Fibroblast of skin of abdomen (primary cell): ENCODE measurements around the gene NTM.
A peak's percentile ranks its signal among the peaks of the same experiment; 100 is the strongest.

ENCODE experiments used
- DNase-seq: peaks from one replicate; pipeline ENCODE4 v3.0.0-alpha.2; 2013

Gene NTM

DNA sequence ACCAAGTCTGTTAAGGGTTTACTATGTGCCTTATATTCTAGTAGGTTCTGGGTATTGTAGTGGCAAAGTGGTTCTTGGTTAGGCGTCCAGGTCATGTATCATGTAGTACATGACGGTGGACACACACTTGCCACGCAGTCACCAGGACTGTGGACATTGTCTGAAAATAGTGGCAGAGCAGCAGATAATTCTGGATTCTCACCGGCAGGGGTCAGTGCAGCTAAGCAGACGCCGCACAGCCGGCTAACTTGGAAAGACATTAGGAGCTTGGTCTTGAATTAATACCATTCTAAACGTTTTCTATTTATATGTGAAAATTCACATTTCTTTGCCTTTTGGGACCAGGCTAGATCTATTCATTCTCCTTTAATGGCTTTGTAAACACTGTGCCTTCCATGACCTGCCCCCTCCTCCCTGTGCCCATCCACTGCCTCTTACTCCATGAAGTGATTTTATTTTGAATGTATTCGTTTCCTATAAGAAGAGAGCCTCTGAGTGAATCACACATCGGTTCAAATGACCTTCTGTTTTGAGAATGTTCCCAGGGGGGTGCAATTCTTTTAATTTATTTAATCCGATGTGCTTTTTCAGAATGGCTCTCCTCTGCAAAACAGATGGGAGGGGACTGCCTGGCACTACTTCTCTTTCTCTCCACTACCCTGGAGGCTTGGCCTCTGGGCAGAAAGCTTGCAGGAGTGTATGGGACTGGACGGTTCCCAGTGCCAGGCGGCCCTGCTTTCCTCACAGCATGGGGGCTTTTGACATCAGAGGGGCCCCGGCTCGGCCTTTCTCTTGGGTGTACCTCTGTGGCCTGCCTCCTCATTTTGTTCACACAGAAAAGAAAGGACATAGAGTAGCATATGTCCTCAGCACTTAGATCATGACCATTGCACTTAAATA, 378.0 kb downstream of the NTM start:
- DNase-seq, result peak; percentile 70

DNA sequence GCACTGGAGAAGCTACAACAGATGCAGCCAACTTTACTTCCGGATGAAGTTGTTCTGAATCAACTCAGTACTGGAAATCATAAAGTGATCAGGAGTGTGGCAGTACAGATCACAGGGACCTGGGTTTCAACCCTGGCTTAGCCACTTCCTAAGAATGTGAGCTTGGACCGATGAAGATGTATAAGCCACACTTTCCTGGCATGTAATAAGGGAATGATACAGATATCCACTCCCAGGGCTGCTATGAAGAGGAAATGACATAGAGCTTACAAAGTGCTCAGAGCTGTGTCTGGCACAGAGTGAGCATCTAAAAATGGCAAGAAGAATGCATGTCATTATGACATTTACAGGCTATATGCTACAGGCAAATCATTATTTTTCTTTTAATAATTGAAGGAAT, 378.7 kb downstream of the NTM start:
- peak; percentile 95 for DNase-seq

DNA sequence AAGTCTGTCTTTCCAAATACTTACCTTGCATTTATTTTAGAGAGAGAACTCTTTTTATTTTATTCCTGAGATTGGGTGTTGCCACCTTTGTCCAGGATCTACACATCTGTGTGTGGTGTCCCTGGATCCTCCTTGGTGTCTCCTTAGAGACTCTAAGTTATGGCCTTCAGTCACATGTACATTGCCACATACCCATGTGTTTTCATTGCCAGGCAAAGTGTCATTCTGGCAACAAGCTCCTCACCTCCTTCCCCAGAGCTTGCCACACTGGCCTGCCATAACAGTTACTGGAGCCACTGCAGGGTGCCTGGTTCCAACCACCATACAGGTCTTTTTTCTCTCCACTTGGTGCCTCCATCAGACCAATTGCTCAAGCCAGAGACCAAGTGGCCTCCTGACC, 379.7 kb downstream of the NTM start:
- no peak for DNase-seq

DNA sequence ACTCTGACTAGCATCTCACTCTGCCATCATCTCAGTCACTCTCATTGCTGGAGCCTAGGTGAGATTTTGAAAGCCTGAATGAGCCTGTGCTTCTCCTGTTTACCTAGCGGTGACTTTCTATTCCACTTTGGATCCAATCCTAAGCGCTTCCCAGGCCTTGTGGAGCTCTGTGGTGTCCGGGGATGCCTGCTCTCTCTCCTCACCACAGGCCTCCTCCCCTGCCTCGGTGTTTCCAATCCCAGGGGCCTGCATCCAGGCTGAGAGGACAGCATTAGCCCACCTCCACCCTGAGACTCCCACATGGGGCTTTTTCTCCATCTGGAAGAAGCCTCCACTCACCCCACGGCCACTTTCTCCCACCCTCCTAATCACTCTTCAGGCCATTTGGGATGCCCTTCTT, 380.3 kb downstream of the NTM start:
- DNase-seq, result no peak

DNA sequence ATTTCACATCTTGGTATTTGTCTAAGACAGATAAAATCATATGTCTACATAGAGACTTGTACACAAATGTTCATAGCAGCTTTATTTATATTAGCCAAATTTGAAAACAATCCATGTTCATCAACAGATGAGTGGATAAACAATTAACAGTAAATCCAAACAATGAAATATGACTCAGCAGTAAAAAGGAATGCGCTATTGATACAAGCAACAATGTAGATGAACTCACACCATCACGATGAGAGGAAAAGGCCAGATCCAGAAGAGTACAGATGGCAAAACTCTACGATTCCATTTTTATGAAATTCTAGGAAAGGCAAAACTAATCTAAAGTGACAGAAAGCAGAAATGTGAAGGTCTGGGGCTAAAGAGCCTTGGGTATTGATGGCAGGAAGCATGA, 384.3 kb downstream of the NTM start:
- DNase-seq, result no peak

DNA sequence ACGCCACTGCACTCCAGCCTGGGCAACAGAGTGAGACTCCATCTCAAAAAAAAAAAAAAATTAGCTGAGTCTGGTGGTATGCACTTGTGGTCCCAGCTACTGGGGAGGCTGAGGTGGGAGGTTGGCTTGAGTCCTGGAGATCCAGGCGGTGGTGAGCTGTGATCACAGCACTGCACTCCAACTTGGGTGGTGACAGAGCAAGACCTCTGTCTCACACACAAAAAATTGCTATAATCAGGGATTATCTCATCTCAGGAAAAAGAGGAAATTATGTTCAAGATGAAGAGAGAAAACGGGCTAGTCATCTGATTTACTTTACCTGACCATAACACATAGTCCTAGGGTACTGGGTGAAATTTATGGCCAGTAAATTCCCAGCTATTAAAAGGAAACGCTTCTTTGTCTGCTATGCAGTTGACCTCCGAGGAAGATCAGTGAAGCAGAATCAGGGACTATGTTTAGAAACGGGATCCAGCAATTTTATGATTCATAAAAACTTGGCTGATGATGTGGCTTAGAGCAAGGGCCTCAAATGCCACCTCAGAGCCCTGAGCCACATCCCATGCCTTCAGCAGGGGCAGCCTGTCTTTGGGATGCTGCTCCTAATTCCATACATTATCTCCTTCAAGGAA, 386.2 kb downstream of the NTM start:
- peak; percentile 66 for DNase-seq

DNA sequence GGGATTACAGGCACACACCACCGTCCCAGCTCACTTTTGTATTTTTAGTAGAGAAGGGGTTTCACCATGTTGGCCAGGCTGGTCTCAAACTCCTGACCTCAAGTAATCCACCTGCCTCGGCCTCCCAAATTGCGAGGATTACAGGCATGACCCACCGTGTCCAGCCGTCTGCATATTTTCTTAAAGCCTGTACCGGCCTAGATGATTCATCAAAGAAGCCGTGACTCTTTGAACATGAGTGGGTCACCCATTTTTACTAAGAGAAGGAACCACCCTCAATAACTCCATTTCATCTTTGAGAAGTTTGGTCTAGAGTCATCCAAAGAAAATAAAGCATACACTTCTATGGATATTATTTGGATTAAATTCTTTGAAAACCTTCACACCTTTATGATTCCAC, 388.3 kb downstream of the NTM start:
- no peak for DNase-seq

DNA sequence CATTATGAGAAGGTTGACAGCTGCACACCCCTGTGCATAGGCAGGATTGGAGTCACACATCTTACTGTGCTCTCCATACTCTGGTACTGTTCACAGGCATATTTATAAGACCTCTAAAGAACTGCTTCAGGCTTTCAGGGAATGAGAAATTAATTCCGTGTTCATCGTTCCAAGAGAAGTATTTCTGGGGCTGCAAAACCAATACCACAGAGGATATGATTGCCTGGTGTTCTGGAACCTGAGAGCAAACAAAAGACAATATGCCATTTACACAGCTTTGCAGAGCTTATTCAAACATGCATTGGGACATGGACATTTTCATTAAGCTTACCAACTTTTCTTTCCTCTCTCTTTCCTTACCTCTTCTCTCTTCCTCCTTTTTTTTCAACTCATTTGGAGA, 388.7 kb downstream of the NTM start:
- no peak for DNase-seq

DNA sequence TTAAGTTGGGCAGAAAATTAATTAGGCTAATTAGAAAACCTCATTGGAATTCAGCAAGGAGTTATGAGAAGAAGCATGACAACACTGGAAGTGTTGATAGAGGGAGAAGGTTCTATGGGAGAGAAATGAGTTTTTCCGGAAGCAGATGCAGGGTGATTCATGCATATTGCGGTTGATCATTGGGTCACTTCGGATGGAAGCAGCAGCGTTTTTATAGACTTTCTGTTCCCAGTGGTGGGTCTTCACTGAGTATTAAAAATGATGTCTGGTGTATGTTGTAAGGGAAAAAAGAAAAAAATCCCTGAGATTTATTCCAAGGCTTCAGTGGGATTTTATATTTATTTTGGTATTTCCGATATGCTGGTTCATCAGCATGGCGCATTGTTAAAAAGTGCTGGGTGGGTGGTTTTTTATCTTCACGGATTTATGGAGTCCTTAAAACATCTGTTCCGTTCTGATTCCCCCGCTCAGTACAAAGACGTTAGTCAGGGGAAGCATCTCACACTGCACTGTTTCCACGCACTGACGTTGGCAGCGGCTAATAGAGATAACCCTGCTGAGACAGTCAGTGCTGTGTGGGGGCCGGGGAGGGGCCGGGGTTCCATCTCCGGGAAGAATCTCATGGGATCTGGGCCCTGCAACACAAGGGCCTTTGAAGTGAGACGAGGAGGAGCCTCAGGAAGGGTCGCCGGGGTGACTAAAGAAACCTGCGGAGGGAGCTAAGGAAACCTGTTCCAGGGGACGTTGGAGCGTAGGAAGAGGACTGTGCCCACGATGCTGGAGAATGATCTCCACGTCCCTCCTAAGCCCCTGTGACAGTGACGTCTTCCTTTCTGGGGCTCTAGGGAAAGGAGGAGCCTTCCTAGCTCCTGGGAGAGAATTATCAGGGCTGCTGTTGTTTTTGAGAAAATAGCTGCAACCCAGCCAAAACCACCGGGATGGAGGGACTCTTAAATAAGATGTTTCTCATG, 390.0 kb downstream of the NTM start:
- DNase-seq, result peak; percentile 93

DNA sequence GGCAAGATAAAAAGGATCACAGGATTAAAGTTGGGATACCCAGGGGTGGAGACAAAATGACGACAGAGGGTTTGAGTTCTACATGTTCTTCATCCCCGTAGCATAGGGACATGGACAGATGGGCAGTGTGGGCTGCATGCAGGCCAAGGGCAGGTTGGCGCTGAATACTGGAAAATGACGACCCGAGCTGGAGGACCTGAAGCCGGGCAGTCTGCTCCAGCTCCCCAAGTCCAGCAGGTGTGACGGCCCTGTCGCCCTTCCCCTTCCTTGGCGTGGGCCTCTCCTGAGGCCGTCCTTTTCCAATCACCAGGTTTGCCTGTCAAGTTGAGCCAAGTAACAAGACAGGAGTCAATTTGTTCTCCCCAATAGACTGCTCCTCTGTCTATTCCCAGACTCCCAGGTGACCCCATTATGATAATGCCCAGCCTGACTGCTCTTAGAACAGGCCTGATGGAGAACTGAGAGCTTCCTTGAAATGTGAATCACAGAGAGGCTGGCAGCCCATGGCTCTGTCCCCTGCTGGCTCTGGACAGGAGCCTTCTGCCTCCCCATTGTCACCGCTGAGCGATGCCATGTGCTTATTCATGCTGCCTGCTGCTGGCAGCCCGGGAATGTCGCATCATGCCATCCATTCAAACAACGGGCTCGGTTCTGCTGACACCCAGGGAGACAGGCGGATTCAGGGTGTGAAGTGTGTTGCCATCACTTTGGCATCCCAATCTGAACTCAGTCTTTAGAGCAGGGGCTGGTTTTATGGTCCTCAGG, 392.1 kb downstream of the NTM start:
- DNase-seq, result no peak

DNA sequence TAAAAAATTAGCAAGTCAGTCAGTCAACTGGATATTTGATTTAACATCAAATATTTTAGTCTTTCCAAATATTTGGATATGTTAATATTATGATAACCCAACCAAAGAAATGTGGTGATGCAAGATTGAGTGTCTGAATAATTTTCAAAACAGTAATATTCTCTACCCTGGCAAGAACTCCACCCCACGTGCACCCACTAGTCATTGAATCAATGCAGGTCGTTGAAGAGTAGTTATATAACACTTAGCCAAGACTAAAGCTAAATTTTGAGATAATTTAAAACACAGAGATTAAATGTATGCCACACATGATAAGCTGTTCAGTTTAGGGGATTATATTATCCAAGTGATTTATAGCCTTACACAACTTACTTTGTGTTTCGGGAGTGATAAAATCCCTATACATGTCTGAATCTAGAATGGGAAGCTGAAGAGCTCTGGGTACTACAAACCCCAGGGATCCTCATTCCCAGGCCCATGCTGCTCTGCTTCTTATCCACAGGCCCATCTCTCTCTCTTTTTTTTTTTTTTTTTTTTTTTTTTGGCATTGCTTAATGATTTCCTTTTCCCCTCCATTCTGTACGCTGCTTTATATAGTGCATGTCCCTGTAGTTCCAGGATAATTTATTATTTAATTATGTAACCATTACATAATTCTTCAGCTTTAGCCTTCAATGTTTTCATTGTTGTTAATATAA, 392.9 kb downstream of the NTM start:
- DNase-seq, result no peak

DNA sequence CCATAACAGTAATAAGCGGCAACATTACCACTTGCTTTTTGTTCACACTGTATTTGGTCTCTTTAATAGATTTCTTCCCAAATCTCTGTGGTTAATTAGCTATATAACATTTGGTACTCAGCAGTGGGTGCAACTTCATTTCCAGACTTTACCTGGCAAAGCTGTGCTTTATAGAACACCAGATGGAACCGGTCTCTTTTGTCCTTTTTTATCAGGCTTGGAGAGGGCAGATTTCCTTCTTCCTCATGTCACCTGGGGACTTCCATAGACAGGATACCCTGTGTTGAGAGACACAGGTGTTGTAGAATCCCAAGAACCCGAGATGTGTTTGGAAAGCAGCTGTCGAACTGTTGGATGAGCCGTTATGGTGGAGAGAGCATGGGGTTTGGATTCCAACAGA, 393.7 kb downstream of the NTM start:
- no peak for DNase-seq

DNA sequence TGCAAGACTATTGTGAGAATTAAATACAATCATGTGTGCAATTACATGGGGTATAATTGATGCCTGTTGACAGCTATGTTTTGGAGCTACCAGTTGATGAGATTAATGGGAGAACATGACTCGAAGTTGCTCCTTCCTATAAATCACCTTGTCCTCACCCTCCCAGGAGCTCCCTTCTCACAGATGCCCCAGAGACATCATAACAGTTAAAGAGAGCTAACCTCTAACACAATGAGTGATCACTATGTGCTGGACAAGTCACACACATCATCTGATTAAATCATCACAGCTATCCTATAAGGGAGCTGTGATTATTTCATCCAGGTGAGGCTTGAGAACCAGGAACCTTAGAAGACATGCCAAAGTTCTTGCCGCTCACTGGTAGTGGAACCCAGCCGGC, 394.2 kb downstream of the NTM start:
- no peak for DNase-seq

DNA sequence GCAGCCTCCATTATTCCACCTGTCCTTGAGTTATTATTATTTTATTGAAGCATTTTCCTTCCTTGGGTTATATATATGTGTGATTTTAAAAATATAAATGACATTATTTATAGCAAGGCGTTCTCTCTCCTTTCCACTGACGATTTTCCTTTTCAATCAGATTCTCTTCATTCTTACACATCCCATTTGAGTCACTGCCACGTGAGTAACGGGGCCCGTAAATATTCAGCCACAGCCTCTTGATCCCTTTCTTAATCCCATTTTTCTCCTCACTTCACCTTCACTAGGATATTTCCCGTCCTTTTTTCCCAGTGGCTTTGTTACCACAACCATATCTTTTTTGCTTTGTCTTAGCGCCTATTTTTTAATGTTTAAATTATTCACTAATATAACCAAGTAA, 396.2 kb downstream of the NTM start:
- DNase-seq, result no peak

DNA sequence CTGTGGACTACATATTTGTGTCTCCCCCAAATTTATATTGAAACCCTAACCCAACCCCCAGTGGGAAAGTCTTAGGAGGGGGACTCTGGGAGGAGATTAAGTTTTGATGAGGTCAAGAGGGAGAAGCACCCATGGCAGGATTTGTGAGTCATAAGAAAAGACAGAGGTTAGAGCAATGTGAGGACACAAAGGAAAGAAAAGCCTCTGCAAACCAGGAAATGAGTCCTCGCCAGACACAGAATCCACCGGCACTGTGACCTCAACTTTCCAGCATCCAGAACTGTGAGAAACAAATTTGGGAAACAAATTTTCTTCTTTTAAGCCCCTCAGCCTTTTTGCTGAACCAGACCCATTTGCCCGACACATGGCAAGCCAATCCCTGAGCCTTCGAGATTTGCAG, 397.0 kb downstream of the NTM start:
- peak; percentile 59 for DNase-seq

DNA sequence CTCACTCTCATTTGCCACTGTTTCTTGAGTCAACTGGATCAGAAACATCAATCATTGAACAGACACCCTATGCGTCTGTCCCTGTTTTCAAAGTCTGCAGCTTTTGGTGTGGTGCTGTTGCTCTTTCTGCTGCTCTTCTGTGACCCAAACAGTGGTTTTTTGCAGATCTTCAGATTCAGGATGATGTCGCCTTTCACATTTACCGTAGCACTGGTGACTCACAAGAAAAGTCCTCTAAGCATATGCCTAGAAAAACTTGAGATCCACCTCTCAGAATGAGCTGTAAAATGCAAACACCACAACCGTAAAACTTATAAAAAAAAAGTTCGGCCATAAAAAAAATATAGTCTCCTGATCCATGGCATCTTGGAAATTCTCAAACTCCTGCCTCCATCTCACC, 400.4 kb downstream of the NTM start:
- peak; percentile 44 for DNase-seq

DNA sequence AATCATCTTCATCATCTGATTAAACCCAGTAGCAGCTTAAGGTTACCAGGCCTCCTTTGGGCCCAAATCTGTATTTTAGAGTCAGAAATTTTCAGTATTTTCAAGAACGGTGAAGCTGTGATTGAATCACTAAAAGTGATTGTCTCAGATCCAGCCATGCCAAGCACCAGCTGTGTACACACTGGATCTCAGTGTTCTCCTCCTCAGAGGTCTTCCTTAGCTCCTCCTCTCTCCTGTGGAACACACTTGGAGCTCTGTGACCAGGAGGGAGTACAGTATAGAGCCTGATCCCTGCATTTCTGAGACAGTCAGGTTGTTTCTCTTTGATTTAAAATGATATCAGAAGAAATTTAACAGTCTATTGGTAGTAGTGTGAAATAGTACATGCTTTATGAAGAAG, 401.1 kb downstream of the NTM start:
- no peak for DNase-seq

DNA sequence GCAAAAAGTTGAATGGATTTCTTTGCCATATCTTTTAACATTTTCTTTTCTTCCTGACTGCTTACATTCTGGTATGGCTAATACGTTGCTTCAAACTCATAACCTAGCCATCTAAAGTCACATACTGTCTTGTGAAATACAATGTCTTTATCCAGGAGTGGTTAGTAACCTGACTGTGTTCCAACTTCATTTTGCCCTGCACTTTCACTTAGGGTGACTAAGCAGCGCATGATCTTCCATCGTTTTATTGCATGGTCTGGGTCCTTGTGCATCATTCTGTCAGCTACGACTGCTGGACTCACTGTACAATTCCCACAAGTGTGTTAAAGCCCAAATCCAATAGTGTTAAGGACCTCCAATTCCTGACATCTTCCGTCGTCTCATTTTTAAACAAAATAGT, 403.2 kb downstream of the NTM start:
- no peak for DNase-seq

DNA sequence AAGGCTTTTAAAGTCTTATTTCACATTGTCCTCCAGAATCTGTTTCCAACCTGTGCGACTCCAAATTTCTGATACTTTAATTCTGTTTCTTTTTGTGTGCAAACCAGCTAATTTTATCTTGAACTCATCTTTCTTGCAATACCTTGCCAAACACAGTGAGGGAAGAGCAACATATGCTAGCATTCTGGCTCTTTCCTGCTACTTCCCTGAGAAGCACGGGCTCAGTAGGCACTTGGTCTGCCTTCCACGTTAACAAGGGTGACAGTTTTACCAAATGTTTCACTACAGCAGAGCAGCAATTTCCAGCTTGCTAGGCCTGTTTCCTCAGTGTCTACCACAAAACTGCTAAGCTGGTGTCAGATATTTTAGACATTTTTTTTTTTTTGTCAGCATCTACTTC, 405.8 kb downstream of the NTM start:
- DNase-seq, result no peak

DNA sequence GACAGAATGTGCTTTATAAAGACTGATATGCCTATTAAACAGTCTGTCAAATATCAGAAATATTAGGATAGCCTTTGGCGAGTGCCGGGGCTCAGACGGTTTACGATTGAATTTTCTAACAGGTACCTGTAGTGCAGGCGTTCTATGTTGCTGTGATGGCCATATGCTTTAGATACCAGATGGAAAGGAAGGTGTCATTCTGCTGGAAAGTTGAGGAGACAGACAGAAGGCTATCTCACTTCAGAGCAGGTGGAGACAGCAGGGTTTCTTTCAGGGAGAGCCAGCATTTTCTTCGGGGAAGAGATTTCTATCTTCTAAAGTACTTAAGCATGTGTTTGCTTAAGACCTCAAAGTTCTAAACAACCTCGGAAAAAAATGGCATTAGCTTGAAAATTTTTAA, 415.4 kb downstream of the NTM start:
- DNase-seq, result no peak

DNA sequence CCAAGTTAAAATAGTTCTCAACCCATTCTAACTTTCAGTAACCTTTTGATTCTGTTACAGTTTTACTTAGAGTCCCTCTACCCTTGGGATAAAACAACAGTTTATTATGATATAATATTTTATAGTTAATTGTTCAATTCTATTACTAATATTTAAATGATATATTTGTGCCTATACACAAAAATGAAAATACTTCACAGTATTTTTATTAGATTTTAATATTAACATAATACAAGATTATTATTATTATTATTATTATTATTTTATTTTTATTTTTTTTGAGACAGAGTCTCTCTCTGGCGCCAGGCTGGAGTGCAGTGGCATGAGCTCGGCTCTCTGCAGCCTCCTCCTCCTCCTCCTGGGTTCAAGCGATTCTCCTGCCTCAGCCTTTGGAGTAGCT, 416.7 kb downstream of the NTM start:
- DNase-seq, result no peak

DNA sequence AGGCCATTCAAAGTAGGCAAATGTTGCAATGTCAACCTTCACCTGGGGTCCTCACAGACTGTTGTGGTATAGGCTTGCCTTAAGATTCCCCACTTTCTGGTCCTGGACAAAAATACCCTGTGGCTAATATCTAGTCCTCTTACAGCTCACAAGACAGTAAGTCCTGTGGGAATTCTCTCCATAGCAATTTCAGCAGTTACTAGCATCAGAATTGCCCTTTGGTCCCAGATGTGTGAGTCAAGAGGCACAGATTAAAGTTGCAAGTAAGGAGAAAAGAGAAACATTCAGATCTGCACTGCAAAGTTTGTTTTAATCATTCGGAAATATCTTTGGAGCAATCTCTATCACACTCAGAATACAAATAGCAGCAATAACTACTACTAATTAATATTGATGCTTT, 420.2 kb downstream of the NTM start:
- no peak for DNase-seq
